Cardiac muscle cell (in vitro differentiated cells and primary cell): ENCODE measurements around the gene HS3ST6. TPM values are rescaled to one million over a fixed set of nuclear protein-coding genes. Genes with fewer than 3 reads are reported as not detected.
"Not testable (repeated sequence)": the region's sequence is repeated elsewhere in the genome, so short reads cannot be mapped to it uniquely, and the experiment has no call there.

Experiments used
- DNase-seq, 2 donors: peaks; one replicate each; pipeline versions ENCODE4 v3.0.0 to v3.0.0-alpha.2; 2010 to 2017; ENCODE audit warnings: low read depth in 1 of 2, low spot score in 1 of 2
- H3K27ac ChIP-seq: fragments of 200-600 bp; sonication (generic); 2 replicates; pipeline ENCODE4 v1.5.1; 2016
- H3K27me3 ChIP-seq: fragments of 200-600 bp; sonication (generic); 2 replicates; pipeline ENCODE4 v1.6.0; 2016; ENCODE audit warnings: control low read depth
- H3K36me3 ChIP-seq: fragments of 200-600 bp; sonication (generic); 2 replicates; pipeline ENCODE4 v1.5.1; 2016; ENCODE audit warnings: control low read depth
- H3K4me1 ChIP-seq: fragments of 200-600 bp; sonication (generic); 2 replicates; pipeline ENCODE4 v1.8.1; 2017; ENCODE audit warnings: low read depth, mild to moderate bottlenecking, mixed run types
- H3K4me3 ChIP-seq: fragments of 200-600 bp; sonication (generic); 2 replicates; pipeline ENCODE4 v1.5.1; 2016; ENCODE audit warnings: mild to moderate bottlenecking
- H3K9me3 ChIP-seq: fragments of 200-600 bp; sonication (generic); 2 replicates; pipeline ENCODE4 v1.5.1; 2017; ENCODE audit warnings: low read depth, mild to moderate bottlenecking, control low read depth
- polyA plus RNA-seq: library from polyadenylated mRNA; unstranded; fragments of >200 nt; fragmentation: Nextera tagmentation; extraction: Ambion mirVana; gene quantifications from 2 replicates; pipeline ENCODE4 v1.2.1, GENCODE V29; 2016
- total RNA-seq: library from RNA; depleted of rRNA; stranded (reverse); fragments of >200 nt; gene quantifications from 2 replicates; pipeline ENCODE4 v1.2.3, GENCODE V29; 2016
- TF ChIP-seq, protein P1 (sequence below): IDR thresholded peaks from 2 replicates; pipeline ENCODE4 v1.5.1; 2012; ENCODE audit warnings: low read depth, mild to moderate bottlenecking, low read length

The HS3ST6 gene
- total and polyA plus RNA-seq, 2 experiments from 2014 or later, result not detected

DNA sequence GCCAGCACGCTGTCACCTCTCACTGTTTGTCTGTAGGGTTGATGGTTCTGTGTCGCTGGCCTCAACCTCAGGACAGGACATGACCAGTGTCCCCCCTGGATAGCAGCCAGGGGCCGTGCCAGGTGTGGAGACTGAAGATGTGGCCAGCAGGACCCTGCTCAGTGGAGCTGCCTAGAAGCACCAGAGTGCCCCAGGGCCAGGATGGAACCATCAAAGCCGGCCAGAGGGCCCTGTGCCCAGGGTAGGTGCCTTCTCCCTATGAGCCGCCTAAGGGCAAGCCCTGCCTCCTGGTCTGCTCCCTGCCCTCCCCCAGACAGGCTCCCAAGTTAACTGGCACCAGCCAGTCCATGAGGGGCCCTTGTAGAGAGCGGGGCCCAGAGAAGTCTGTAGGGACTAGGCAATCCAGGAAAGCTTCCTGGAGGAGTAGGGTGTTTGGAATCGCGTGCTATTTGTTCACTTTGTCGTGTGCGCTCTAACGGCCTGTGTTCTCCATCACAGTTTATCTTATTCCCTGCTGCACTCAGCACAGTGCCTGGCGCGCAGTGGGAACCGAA is 40.6 kb upstream of the HS3ST6 start:
- TF ChIP-seq, protein P1, sequence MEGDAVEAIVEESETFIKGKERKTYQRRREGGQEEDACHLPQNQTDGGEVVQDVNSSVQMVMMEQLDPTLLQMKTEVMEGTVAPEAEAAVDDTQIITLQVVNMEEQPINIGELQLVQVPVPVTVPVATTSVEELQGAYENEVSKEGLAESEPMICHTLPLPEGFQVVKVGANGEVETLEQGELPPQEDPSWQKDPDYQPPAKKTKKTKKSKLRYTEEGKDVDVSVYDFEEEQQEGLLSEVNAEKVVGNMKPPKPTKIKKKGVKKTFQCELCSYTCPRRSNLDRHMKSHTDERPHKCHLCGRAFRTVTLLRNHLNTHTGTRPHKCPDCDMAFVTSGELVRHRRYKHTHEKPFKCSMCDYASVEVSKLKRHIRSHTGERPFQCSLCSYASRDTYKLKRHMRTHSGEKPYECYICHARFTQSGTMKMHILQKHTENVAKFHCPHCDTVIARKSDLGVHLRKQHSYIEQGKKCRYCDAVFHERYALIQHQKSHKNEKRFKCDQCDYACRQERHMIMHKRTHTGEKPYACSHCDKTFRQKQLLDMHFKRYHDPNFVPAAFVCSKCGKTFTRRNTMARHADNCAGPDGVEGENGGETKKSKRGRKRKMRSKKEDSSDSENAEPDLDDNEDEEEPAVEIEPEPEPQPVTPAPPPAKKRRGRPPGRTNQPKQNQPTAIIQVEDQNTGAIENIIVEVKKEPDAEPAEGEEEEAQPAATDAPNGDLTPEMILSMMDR, result no peak
- H3K27me3 ChIP-seq, result no peaks in the 10 kb centered on the region
- peaks cover 8% of the 10 kb centered on the region for H3K4me1 ChIP-seq
- H3K9me3 ChIP-seq, result no peaks in the 10 kb centered on the region
- H3K4me3 ChIP-seq, result no peak overlapping the region
- peaks cover 21% of the 10 kb centered on the region for H3K36me3 ChIP-seq
- DNase-seq, result no peak
- no peak overlapping the region for H3K27ac ChIP-seq

DNA sequence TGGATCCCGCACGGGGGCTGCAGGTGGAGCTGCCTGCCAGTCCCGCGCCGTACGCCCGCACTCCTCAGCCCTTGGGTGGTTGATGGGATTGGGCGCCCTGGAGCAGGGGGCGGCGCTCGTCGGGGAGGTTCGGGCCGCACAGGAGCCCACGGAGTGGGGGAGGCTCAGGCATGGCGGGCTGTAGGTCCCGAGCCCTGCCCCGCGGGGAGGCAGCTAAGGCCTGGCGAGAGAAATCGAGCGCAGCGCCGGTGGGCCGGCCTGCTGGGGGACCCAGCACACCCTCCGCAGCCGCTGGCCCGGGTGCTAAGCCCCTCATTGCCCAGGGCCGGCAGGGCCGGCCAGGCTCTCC is 39.9 kb upstream of the HS3ST6 start:
- not testable (repeated sequence) for DNase-seq, H3K4me3 ChIP-seq, H3K9me3 ChIP-seq, H3K27me3 ChIP-seq, H3K27ac ChIP-seq, H3K4me1 ChIP-seq
- peaks cover 21% of the 10 kb centered on the region for H3K36me3 ChIP-seq

DNA sequence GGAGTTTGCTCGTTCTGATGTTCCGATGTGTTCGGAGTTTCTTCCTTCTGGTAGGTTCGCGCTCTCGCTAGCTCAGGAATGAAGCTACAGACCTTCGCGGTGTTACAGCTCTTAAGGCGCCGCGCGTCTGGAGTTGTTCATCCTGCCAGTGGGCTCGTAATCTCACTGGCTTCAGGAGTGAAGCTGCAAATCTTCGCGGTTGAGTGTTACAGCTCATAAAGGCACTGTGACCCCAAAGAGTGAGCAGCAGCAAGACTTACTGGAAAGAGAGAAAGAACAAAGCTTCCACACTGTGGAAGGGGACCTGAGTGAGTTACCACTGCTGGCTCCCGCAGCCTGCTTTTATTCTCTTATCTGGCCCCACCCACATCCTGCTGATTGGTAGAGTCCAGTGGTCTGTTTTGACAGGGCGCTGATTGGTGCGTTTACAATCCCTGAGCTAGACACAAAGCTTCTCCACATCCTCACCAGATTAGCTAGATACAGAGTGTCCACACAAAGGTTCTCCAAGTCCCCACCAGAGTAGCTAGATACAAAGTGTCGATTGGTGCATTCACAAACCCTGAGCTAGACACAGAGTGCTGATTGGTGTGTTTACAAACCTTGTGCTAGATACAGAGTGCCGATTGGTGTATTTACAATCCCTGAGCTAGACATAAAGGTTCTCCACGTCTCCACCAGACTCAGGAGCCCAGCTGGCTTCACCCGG is 39.4 kb upstream of the HS3ST6 start:
- not testable (repeated sequence) for H3K4me3 ChIP-seq, H3K9me3 ChIP-seq, H3K4me1 ChIP-seq, DNase-seq, H3K27me3 ChIP-seq, H3K27ac ChIP-seq
- peaks cover 16% of the 10 kb centered on the region for H3K36me3 ChIP-seq

DNA sequence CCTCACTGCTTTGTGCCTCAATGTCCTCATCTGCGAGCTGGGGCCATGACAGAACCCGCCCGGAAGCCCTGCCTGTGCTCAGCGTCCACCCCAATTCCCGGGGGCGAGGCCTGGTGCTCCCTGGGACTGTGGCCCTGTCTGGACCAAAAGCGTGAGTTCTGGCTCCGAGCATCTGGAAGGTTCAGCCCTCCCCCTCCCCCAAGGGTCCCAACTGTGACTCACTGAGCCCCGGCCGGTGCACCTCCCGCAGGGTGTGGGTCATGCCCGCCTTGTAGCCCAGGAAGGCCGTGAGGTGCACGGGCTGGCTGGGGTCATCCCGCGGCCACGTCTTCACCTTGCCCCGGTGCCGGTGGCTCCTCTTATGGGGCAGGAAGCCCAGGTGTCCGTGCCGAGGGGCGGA is 35.5 kb upstream of the HS3ST6 start:
- Histone ChIP-seq H3K27me3 (no peaks in the 10 kb centered on the region), H3K27ac (no peak overlapping the region), H3K9me3 (no peaks in the 10 kb centered on the region), H3K4me3 (no peak overlapping the region), H3K4me1 (peaks cover 7% of the 10 kb centered on the region), H3K36me3 (no peaks in the 10 kb centered on the region)
- DNase-seq, result no peak
- TF ChIP-seq, protein P1, result no peak

DNA sequence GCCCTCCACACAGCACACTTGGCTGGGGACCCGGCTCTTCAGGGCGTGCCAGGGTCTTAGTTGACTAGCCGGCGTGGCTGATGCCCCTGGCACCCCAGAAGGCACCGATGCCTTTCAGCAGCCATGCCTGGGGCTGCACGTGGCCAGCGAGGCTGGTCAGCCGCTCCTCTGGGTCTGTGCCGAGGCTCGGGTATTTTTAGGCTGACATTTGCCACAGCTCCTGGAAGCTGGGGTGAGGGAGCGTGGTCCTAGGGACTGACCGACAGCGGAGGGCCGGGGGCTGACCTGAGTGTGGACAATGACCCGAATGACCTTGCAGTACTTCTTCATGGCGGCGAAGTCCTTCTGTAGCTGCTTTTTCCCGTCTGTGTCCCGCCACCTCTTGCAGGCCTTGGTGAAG is 32.3 kb upstream of the HS3ST6 start:
- Histone ChIP-seq H3K4me1 (peaks cover 7% of the 10 kb centered on the region), H3K27ac (peak overlapping the region; percentile 52), H3K36me3 (no peaks in the 10 kb centered on the region), H3K9me3 (no peaks in the 10 kb centered on the region), H3K4me3 (no peak overlapping the region), H3K27me3 (no peaks in the 10 kb centered on the region)
- no peak for DNase-seq
- TF ChIP-seq, protein P1, result no peak

DNA sequence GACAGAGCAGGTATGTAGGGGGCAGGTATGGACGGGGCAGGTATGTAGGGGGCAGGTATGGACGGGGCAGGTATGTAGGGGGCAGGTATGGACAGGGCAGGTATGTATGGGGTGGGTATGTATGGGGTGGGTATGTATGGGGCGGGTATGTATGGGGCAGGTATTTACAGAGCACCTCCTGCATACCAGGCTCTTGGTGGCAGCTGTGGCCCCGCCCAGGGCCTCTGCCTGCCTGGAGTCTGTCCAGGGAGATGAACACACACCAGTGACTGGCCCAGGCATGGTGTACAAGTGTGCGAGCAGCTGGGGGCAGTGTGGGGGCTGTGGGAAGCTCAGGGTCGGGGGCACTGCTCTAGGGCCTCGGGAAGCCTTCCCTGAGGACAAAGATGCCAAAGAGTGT is 31.8 kb upstream of the HS3ST6 start:
- Histone ChIP-seq H3K9me3 (no peaks in the 10 kb centered on the region), H3K27ac (peak overlapping the region; percentile 52), H3K36me3 (no peaks in the 10 kb centered on the region), H3K4me1 (peaks cover 7% of the 10 kb centered on the region), H3K27me3 (no peaks in the 10 kb centered on the region), H3K4me3 (no peak overlapping the region)
- DNase-seq, result no peak
- TF ChIP-seq, protein P1, result no peak
